HG03103 (cell line): ENCODE data around the gene ADI1.
"Not testable (repeated sequence)": the region's sequence is repeated elsewhere in the genome, so short reads cannot be mapped to it uniquely, and the experiment has no call there.

Source experiments
- ATAC-seq: cut with Tn5 transposase; IDR thresholded peaks from one replicate; pipeline ENCODE4 v1.9.1; 2021; ENCODE audit warnings: low read depth; ENCODE audit not compliant: unreplicated experiment

ADI1 gene

GRCh38 chr2:3451169-3451568 is 68.2 kb downstream of the ADI1 start:
- ATAC-seq = no peak

GRCh38 chr2:3450385-3451010 is 68.8 kb downstream of the ADI1 start:
- ATAC-seq = no peak

- no peak for ATAC-seq
Measured at GRCh38 chr2:3449936-3450335, 69.4 kb downstream of the ADI1 start.

GRCh38 chr2:3449086-3449485 is 70.2 kb downstream of the ADI1 start:
- no peak for ATAC-seq

GRCh38 chr2:3448441-3448911 is 70.9 kb downstream of the ADI1 start:
- ATAC-seq = not testable (repeated sequence)

GRCh38 chr2:3447789-3448317 is 71.5 kb downstream of the ADI1 start:
- no peak for ATAC-seq
